GM12875 (cell line): ENCODE measurements around the gene TEX35.

Source experiments
- H3K4me3 ChIP-seq: one replicate; pipeline ENCODE4 v1.5.1; 2011; ENCODE audit warnings: low read depth, low read length, control low read depth
- CTCF ChIP-seq: IDR thresholded peaks from 2 replicates; pipeline ENCODE4 v1.5.1; 2011; ENCODE audit warnings: low read depth, mild to moderate bottlenecking, control low read depth, inconsistent platforms, low read length, moderate library complexity, borderline replicate concordance; ENCODE audit not compliant: insufficient read depth

Gene TEX35

GRCh38 chr1:178487070-178487615, 25.8 kb upstream of the TEX35 start:
- H3K4me3 ChIP-seq = no peak overlapping the region

GRCh38 chr1:178488393-178488792, 24.5 kb upstream of the TEX35 start:
- TF ChIP-seq CTCF = no peak
- H3K4me3 ChIP-seq = no peak overlapping the region

More at GRCh38 chr1:178487070-178487615, 25.8 kb upstream of the TEX35 start:
- TF ChIP-seq CTCF = no peak

GRCh38 chr1:178489399-178489798, 23.5 kb upstream of the TEX35 start:
- TF ChIP-seq CTCF = no peak
- no peak overlapping the region for H3K4me3 ChIP-seq

GRCh38 chr1:178490136-178490535, 22.8 kb upstream of the TEX35 start:
- no peak overlapping the region for H3K4me3 ChIP-seq
- no peak for TF ChIP-seq CTCF

- TF ChIP-seq CTCF = no peak
- no peak overlapping the region for H3K4me3 ChIP-seq
These were observed 21.9 kb upstream of the TEX35 start for GRCh38 chr1:178490967-178491366.

- TF ChIP-seq CTCF = no peak
- no peak overlapping the region for H3K4me3 ChIP-seq
These were observed 21.2 kb upstream of the TEX35 start for GRCh38 chr1:178491721-178492120.

GRCh38 chr1:178492341-178492740, 20.6 kb upstream of the TEX35 start:
- TF ChIP-seq CTCF = no peak
- H3K4me3 ChIP-seq = no peak overlapping the region
